GM21619 (cell line): Measurements from ENCODE around the gene MFNG.

Source experiments
- ATAC-seq: cut with Tn5 transposase; IDR thresholded peaks from one replicate; pipeline ENCODE4 v1.9.1; 2021; ENCODE audit not compliant: unreplicated experiment

MFNG gene

GRCh38 chr22:37427135-37427710, 59.0 kb downstream of the MFNG start, which contains the start of gene ELFN2:
ELFN2 (minus strand) TSS chr22:37427479; CDS start chr22:37375534, 51,945 bp downstream.
- no peak for ATAC-seq

DNA sequence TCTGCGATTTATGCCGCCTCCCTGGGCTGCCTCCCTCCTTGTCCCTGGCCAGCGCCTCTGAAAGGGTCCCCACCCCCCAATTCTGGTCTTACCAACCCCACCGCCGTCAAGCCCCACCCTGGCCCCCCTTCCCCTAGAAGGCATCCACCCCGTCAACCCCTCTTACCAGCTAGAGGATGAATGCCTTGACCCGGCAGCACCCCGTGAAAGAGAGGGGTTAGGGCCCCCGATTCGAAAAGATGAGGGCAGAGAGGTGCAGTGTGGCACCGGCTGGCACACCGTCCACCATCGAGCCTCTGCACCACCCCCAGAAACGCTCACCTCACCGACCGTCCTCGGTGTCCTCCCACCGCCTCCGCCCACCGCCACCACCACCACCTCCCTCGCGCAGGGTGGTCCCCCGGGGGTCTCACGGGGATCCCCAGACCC, 59.5 kb downstream of the MFNG start:
- ATAC-seq, result no peak

DNA sequence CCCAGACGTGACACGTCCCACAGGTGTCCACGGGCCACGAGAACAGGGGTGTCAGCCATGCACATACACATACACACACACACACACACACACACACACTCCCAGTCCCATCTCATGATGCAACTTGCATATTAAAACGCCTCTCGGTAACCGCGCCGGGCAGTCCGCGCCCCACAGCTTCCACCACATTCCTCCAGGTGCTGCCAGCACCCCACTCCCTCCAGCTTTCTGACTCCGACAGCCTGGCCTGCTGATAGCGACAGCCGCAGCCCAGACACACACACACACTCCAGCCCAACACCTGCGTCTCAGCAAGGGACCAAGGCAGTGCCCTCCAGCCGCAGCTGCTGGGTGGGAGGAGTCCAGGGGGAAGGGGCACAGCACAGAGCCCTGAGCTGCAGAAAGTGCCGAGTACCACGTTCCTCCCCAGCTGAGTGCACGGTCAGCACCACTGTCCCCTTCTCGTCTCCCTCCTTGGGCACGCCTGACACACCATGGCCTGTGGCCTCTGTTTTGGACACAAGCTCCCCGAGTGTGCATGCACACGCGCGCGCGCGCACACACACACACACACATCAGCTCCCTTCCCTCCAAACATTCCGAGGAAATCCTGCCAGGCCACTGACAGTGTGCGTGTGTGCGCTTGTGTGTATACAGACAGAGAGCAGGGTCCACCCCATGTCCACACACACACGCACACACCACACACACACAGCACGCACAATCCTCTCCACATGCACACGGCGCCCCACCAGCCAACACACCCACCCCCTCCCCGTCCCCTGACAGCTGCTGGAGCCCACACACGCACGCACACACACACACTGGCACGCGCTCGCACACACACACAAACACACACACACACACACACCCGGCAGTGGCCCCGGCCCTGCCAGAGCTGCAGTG, 60.1 kb downstream of the MFNG start:
- ATAC-seq, result no peak

GRCh38 chr22:37425369-37425768, 60.8 kb downstream of the MFNG start:
- ATAC-seq, result no peak

- no peak for ATAC-seq
Observed at GRCh38 chr22:37423283-37423682, 62.9 kb downstream of the MFNG start.

GRCh38 chr22:37421468-37421877, 64.7 kb downstream of the MFNG start:
- no peak for ATAC-seq

DNA sequence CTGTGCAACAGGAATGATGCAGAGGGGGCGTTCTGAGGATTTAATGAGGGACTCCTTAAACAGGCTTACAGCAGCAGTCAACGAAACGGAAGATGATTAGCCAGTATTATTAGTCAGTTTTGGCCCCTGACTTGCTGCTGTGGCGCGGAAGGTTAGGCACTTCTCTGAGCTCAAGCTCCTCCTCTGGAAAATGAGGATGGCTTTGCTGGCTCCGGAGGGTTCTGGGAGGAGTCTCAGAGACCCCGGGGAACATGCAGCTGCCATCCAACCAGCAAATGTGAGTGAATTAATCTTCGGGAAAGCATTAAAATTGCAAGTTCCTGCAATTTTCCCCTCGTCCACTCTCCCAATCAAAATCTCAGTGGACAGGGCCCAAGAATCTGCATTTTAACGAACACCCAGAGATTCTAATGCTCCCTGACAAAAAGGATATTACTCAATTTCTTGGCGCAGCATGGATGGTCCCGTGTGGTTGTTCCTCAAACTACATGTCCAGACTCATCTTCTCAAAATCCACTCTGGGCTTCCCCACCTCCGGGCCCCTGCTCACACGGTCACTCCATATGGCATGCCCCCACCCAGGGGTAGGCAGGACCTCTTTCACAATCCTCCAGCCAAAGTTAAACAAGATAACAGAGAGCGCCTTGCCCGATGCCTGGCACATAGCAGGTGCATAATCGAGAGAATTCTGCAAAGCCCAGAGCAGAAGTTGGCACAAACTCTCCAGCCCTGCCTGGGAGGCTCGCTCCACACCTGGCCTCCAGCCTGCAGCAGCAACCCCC, 65.3 kb downstream of the MFNG start:
- ATAC-seq, result no peak

GRCh38 chr22:37419969-37420685, 66.1 kb downstream of the MFNG start:
- ATAC-seq, result no peak

DNA sequence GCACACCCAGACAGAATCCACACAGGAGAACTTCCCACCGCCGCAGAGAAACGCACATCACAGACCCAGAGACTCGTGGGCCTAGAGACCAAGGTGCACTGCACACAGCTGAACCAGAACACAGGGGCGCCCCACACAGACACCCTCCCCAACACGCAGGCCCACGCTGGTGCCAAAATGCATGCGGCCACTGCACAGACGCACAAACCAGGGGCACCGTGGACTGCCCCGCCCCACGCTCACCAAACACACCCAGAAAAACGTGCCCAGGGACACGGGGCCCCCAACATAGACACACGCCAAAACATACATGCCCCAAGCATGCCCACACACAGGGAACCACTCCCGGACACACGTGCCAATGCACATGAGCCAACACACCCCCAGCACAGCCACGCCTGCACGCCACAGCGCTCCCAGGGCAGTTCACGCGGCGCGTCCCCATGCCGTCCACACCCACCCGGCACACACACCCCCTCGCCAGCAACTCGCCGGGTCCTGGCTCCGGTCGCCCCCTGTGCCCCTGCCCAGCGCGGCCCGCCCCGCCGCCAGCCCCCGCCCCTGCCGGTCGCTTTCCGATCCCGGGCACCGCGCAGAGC, 66.7 kb downstream of the MFNG start:
- no peak for ATAC-seq
